GM19351 (cell line): ENCODE measurements around the gene PAFAH1B1.
"Not testable (repeated sequence)": the region's sequence is repeated elsewhere in the genome, so short reads cannot be mapped to it uniquely, and the experiment has no call there.

Experiments
- ATAC-seq: cut with Tn5 transposase; IDR thresholded peaks from one replicate; pipeline ENCODE4 v1.9.1; 2021; ENCODE audit warnings: mild to moderate bottlenecking, moderate library complexity; ENCODE audit not compliant: unreplicated experiment

The PAFAH1B1 gene

DNA sequence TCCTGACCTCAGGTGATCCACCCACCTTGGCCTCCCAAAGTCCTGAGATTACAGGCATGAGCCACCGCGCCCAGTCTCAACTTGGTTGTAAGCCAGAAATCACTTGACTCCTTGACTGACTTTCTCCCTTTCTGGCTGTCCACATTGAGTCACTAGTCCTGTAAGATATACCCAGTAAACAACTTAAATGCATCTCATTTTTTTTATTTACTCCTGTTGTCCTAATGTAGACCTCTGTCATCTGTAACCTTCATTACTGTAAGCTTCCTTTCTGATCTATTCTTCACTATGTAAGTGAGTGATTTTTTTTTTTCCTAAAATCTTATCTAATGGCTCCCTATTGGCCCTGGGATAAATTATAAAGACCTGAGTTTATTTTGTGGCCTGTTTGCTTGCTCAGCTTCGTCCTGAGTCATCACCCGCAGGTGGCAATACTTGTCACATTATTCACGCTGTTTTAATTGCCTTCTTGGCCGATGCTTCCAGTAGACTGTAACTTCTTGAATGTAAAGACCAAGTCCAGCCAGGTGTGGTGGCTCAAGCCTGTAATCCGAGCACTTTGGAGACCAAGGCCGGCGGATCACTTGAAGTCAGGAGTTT lies 41.0 kb downstream of the PAFAH1B1 start:
- no peak for ATAC-seq

DNA sequence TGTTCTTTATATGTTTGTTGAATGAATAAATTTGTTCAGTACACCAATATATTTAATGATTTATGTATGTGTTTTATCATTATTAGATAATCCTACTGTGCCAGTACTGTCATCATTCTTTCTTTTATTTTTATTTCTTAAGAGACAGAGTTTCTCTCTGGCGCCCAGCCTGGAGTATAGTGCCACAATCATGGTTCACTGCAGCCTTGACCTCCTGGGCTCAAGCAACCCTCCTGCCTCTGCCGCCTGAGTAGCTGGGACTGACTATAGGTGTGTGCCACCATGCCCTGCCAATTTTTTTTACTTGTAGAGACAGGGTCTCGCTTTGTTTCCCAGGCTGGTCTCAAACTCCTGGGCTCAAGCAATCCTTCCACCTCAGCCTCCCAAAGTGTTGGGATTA lies 41.8 kb downstream of the PAFAH1B1 start:
- ATAC-seq, result no peak

DNA sequence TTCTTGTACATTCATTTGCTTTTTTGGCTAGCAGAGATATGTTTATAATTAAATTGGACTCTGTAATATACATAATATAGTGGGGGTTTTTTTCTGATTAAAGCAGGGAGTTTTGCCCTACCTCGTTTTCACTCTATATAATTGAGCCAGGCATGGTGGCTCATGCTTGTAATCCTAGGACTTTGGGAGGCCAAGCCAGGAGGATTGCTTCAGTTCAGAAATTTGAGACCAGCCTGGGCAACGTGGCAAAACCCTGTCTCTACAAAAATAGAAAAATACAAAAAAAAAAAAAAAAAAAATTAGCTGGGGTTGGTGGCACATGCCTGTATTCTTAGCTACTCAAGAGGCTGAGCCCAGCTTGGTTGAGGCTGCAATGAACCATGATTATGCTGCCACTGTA lies 42.2 kb downstream of the PAFAH1B1 start:
- ATAC-seq, result no peak

DNA sequence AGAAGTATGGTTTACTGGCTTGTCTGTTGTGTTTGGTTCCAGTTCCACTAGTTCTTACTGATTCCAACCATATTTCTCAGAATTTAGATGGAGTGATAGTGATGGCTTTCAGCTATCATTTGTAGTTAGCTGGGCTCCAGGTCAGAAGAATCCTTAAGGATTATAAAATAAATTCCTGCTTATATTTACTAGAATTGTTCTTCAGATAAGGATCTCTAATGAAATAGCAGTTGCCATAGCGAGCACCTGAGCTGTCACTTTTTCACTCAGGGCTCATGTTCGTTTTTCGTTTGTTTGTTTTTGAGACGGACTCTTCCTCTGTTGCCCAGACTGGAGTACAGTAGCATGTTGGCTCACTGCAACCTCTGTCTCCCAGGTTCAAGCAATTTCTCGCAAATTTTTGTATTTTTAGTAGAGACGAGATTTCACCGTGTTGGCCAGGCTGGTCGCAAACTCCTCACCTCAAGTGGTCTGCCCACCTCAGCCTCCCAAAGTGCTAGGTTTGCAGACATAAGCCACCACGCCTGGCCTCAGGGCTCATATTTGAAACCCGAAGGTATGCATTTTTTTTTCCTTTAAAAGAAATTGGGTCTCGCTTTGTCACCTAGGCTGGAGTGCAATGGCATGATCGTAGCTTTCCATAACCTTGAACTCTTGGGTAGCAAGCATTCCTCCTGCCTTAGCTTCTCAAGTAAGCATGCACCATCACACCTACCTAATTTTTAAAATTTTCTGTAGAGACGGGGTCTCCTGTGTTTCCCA lies 42.9 kb downstream of the PAFAH1B1 start:
- ATAC-seq, result no peak

DNA sequence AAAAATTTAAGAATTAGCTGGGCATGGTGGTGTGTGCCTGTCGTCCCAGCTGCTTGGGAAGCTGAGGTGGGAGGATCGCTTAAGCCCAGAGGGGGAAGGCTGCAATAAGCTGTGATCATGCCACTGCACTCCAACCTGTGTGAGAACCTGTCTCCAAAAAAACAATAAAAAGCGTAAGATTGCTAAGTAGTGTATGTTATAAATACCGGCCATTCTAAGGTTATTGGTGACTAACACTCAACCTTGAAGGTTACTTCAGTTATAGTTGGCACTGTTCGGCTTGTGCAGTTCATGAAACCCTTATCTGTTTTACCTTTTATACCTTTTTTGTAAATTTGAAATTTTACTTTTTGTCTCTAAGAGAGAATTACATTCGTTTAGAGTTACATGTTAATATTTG lies 44.0 kb downstream of the PAFAH1B1 start:
- no peak for ATAC-seq

DNA sequence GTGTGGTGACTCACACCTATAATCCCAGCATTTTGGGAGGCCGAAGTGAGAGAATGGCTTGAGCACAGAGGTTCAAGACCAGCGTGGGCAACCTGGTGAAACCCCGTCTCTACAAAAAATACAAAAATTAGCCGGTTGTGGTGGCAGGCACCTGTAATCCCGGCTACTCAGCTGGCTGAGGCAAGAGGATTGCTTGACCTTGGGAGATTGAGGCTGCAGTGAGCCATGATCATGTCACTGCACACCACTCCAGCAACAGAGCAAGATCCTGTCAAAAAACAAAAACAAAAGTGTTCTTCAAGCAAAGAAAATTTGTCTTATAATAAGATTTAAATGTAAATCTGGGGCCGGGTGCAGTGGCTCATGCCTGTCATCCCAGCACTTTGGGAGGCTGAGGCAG lies 51.5 kb downstream of the PAFAH1B1 start:
- no peak for ATAC-seq

DNA sequence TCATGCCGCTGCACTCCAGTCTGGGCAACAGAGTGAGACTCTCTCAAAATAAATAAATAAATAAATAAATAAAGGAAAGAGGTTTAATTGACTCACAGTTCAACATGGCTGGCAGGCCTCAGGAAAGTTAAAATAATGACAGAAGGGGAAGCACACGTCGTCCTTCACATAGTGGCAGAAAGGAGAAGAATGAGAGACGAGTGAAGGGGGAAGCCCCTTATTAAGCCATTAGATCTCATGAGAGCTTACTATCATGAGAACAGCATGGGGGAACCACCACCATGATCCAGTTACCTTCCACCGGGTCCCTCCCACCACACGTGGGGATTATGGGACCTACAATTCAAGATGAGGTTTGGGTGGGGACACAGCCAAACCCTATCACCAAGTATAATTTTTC lies 54.5 kb downstream of the PAFAH1B1 start:
- ATAC-seq, result no peak

DNA sequence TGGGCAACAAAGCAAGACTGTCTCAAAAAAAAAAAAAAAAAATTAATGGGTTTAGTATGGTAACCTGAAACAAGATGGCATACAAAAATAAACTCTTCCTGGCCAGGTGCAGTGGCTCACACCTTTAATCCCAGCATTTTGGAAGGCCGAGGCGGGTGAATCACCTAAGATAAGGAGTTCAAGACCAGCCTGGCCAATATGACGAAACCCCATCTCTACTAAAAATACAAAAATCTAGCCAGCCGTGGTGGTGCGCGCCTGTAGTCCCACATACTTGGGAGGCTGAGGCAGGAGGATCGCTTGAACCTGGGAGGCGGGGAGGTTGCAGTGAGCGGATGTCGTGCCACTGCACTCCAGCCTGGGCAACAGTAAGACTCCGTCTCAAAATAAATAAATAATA lies 55.7 kb downstream of the PAFAH1B1 start:
- ATAC-seq, result no peak

DNA sequence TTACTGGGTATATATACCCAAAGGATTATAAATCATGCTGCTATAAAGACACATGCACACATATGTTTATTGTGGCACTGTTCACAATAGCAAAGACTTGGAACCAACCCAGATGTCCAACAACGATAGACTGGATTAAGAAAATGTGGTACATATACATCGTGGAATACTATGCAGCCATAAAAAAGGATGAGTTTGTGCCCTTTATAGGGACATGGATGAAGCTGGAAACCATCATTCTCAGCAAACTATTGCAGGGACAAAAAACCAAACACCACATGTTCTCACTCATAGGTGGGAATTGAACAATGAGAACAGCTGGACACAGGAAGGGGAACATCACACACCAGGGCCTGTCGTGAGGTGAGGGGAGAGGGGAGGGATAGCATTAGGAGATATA lies 59.5 kb downstream of the PAFAH1B1 start:
- not testable (repeated sequence) for ATAC-seq

DNA sequence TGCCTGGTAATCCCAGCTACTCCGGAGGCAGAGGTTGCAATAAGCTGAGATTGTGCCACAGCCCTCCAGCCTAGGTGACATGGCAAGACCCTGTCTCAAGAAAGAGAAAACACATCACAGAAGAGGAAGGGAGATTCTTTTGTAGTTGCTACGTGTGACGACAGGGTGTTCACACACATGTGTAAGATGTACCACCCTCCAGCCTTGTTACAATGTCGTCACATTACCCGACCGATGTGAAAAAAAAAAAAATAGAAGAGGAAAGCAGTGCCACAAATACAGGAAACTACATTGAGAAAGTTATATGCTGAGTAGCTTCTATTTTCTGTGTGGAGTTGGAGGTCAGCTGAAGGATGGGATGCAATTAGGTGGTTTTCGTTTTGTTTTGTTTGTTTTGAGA lies 62.1 kb downstream of the PAFAH1B1 start:
- ATAC-seq, result no peak

DNA sequence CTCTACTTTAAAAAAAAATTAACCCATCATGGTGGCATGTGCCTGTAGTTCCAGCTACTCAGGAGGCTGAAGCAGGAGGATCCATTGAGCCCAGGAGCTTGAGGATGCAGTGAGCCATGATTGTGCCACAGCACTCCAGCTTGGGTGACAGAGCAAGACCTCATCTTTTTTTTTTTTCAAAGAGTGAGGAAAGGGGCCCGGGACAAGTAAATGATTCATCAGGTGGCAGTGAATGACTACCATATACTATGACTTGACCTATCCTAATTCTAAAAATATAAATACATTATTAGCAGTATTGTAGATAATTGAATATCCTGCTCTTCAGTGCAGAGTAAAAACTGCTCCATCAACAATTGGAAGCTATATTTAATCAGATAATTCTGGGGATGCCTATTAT lies 62.8 kb downstream of the PAFAH1B1 start:
- ATAC-seq, result no peak

DNA sequence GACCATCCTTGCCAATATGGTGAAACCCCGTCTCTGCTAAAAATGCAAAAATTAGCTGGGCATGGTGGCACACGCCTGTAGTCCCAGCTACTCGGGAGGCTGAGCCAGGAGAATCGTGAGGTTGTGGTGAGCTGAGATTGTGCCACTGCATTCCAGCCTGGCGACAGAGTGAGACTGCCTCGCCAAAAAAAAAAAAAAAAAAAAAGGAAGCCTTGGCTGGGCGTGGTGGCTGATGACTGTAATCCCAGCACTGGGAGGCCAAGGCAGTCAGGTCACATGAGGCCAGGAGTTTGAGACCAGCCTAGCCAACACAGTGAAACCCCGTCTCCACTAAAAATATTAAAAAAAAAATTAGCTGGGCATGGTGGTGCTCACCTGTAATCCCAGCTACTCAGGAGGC lies 65.9 kb downstream of the PAFAH1B1 start:
- not testable (repeated sequence) for ATAC-seq

DNA sequence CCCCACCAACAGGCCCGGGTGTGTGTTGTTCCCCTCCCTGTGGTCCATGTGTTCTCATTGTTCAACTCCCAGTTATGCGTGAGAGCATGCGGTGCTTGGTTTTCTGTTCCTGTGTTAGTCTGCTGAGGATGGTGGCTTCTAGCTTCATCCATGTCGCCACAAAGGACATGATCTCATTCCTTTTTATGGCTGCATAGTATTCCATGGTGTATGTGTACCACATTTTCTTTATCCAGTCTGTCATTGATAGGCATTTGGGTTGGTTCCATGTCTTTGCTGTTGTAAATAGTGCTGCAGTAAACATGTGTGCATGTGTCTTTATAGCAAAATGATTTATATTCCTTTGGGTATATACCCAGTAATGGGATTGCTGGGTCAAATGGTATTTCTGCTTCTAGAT lies 67.0 kb downstream of the PAFAH1B1 start:
- not testable (repeated sequence) for ATAC-seq

DNA sequence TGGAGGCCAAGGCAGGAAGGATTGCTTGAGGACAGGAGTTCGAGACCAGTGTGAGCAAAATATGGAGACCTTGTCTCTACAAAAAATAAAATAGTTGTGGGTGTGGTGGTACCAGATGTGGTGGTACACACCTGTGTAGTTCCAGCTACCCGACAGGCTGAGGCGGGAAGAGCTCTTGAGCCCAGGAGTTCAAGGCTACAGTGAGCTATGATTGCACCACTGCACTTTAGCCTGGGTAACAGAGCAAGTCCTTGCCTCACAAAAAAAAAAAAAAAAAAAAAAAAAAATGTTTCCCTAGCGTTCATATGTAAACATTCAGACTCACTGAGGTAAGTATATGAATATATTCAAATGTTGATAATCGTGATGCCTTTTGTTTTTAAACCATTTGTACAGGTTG lies 78.6 kb downstream of the PAFAH1B1 start:
- ATAC-seq, result no peak

DNA sequence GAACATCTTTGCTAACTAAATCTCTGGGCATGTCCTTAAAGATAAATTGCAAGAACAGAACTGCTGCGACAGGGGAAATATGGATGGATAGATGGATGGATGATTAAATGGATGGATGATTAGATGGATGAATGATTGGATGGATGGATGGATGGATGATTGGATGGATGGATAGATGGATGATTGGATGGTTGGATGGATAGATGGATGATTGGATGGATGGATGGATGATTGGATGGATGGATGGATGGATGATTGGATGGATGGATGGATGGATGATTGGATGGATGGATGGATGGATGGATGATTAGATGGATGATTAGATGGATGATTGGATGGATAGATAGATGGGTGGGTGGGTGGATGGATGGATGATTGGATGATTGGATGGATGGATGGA lies 85.8 kb downstream of the PAFAH1B1 start:
- not testable (repeated sequence) for ATAC-seq

DNA sequence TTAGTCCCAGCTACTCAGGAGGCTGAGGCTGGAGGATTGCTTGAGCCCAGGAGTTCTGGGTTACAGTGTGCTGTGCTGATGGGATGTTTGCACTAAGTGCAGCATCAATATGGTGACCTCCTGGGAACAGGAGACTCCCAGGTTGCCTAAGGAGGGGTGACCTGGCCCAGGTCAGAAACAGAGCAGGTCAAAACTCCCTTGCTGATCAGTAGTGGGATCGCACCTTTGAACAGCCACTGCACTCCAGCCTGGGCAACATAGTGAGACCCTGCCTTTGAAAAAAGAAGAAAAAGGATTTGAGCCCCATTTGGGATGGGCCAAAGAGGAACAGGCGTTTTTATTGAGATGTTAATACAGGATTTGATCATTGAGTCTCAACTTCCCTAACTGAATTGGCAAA lies 87.5 kb downstream of the PAFAH1B1 start:
- no peak for ATAC-seq

DNA sequence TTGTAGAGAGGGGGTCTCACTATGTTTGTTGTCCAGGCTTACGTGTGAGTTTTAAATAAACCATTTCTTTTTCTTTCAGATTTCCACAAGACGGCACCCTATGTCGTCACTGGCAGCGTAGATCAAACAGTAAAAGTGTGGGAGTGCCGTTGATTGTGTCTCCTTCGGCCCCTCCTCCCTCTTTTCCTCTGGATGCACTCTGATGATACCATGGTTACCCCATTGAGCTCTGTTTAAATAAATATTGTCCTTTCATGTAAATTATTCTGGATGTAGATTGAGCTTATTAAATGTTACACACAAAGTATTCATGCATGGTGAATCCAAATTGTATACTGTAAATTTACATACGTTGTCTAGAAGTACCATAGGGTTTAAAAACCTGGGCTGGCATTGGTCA lies 88.2 kb downstream of the PAFAH1B1 start:
- no peak for ATAC-seq

DNA sequence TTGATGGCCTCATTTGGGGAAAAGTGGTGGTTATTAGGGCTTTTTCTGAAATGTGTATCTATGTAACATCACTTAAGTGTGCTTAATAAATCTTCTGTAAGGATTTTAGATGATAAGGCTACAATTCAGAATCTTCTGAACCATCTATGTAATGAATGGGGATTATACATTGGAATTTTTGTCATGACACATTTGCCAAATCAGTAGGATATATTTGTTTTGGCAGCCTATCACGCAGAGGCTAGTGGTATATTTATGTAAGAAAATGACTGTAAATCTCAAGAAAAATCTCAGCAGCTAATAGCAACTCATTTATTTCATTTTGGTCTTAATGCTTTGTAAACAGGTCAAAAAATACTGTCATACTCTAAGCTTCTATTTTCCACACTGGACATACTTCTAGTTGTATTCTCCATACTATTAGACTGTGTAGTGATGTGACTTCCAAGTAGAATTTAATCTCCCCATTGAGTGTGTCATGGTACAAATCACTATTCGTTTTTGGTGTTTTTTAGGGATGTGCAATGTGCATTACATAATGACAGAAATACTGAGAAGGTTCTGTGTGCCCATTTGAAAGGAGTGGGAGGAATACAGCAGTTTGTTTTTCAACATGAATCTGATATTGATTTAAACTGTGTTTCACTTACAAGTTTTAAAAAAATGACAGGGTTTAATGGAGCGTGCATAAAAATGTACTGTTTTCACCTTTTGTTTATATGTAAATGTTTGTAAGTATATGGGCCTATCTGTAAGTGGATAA lies 88.9 kb downstream of the PAFAH1B1 start:
- ATAC-seq, result no peak

DNA sequence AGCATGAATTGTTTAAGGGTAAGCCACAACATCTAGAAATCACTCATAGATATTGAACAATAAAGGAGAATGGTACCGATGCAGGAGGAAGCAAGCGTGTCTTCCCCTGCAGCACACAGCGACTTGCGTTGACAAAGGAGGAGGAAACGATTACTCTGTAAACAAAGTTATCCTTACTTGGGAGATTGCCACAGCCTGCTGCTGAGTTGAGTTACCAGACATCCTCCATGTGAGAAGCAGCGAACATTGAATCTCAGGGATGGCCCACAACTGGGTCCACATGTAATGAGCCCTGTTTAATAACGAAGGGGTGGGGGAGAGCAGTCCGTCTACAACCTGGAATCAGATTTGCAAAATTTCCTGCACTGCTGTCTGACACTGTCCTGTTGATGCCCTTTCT lies 90.5 kb downstream of the PAFAH1B1 start:
- ATAC-seq, result no peak

DNA sequence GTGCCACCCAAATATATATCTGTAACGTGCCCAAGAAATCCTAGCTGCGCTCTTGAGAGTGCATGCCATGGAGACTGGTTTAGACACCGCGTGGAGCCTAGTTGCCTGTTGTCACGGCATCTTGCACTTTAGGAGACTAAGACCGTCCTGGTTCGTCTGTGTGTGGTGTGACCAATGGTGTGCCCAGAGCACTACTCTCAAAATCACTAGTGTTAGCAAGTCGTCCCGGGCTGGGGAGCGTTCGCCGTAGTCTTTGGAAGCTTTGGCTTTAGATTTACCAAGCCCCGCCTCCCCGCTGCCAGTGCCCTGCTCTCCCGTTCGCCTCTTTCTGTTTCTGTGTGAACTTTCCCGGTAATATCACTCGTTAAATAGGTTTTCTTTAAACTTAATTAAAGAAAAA lies 91.1 kb downstream of the PAFAH1B1 start:
- no peak for ATAC-seq

DNA sequence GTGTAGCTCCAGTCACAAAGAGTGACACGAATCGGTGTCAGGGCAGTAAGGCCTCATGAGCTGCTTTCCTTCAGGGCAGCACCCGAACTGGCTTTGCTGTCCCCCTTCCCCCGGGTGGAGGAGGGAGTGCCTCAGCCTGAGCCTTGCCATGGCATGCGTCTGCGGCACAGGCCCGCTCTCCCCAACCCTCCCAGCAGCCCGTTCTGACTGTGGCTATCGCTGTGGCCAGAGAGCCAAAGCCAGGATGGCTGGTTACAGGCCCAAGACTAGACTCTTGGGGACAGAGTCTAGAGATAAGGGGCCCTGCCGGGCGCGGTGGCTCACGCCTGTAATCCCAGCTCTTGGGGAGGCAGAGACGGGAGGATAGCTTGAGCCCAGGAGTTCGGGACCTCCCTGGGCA lies 92.2 kb downstream of the PAFAH1B1 start:
- ATAC-seq, result no peak

DNA sequence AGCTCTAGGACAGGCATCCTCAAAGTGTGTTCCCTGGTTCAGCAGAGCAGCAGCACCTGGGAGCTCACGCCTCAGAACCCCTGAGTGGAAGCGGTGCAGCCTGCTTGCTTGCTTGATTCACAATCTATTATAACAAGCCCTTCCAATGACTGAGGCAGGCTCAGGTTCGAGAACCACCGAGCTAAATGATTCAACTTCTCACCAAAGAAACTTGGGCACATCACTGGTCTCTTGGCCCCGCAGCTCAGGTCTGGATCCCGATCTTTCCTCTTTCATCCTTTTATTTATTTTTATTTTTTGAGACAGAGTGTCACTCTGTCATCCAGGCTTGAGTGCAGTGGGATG lies 93.6 kb downstream of the PAFAH1B1 start:
- no peak for ATAC-seq
